Body of pancreas (tissue), 4 donors: Measurements from ENCODE around the gene DUS1L. TPM values are rescaled to one million over a fixed set of nuclear protein-coding genes. Genes with fewer than 3 reads are reported as not detected.

Experiments
- ATAC-seq: fragments of 150-250 bp; one replicate; pipeline ENCODE4 v1.9.1; 2016
- DNase-seq, 4 donors: peaks; one replicate each; pipeline ENCODE4 v3.0.0-alpha.2; 2019
- H3K27ac ChIP-seq, 4 donors: fragments of 200-600 bp; sonication (generic); 1 replicate in 3 of 4; 2 replicates in 1 of 4; pipeline versions ENCODE4 v1.5.1 to v1.6.1; 2016 to 2019; ENCODE audit warnings: mild to moderate bottlenecking in 1 of 4, mixed read lengths in 1 of 4, moderate library complexity in 1 of 4
- H3K27me3 ChIP-seq, 2 donors: fragments of 200-600 bp; sonication (generic); one replicate each; pipeline ENCODE4 v1.6.0; 2016; ENCODE audit warnings: mild to moderate bottlenecking in 1 of 2
- H3K36me3 ChIP-seq, 2 donors: fragments of 200-600 bp; sonication (generic); replicated peaks in 1 of 2; 2 replicates each; pipeline ENCODE4 v1.5.1; 2016; ENCODE audit warnings: low read depth in 2 of 2; ENCODE audit not compliant: insufficient read depth in 1 of 2
- H3K4me1 ChIP-seq: fragments of 200-600 bp; sonication (generic); one replicate; pipeline ENCODE4 v1.6.0; 2016
- H3K4me3 ChIP-seq, 2 donors: fragments of 200-600 bp; sonication (generic); 1 replicate in 1 of 2; 2 replicates in 1 of 2; pipeline ENCODE4 v1.5.1; 2016 to 2019
- H3K9me3 ChIP-seq, 3 donors: fragments of 200-600 bp; sonication (generic); 1 replicate in 2 of 3; 2 replicates in 1 of 3; pipeline ENCODE4 v1.5.1; 2016
- POLR2A ChIP-seq, 3 donors: fragments of 450-650 bp; IDR thresholded peaks; one replicate each; pipeline ENCODE4 v1.6.1; 2016; ENCODE audit warnings: antibody characterized with exemption in 3 of 3, mild to moderate bottlenecking in 2 of 3
- WGBS, 2 donors: methylation state at CpG; one replicate each; pipeline ENCODE4 v1.1.5; 2017; 5-methylcytosine and 5-hydroxymethylcytosine counted together
- intact Hi-C: fragments of 100-400 bp; cut with DNase I; formaldehyde crosslinking; loops from one replicate; pipeline ENCODE4 v1.15.1; 2023
- total RNA-seq, 2 donors: library from RNA; depleted of rRNA; stranded (reverse); fragments of >200 nt; gene quantifications; one replicate each; pipeline ENCODE4 v1.1.0, GENCODE V29; 2016
- TF ChIP-seq, protein P1 (sequence below), 7 experiments: fragments of 450-650 bp in 4 of 7; fragments of 200-600 bp in 3 of 7; sonication (generic) in 3 of 7; IDR thresholded peaks; one replicate each; pipeline ENCODE4 v1.5.1; 2016 to 2019; ENCODE audit warnings: antibody characterized with exemption in 7 of 7

DUS1L gene
- total RNA-seq, 2 donors from 2014 or later: 76.0 to 128 TPM

DNA sequence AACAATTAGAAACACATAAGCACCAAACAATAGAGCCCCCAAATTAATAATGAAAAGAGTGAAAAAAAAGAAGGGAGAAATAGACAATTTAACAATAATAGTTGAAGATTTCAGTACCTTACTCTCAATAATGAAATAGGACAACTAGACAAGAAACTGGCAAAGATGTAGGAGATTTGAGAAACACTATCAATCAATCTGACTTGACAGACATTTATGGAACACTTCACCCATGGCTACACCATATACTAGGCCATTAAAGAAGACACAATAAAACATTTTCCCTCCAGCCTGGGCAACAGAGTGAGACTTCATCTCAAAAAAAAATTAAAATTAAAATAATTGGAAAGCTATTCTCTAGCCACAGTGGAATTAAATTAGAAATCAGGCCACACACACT lies 5.0 kb upstream of the DUS1L start:
- no peak for ATAC-seq
- intact Hi-C loops: no loop called here
- H3K9me3 ChIP-seq: no peaks in the 10 kb centered on the region

DNA sequence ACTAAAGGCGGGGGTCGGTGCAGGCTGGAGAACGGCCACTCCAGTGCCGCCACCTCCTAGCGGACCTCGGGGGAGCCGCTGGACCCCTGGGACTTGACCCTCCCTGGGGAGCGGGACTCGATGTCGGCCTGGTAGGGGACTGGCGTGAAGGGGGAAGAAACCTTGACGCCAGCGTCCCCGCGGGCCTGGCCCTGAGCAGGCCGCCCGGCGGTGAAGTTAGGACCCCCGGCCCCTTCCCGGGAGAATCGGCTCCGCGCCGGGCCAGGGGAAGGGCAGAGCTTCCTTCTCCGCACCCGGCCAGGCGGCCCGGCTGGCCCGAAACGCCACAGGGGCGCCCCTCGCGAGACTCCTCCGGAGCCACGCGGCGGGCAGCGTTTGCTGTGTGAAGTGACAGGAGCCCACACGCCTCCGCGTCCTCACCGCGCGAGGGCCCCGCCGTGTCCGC lies 389 bp downstream of the DUS1L start:
- peak overlapping the region; percentile 43 to 92 for H3K4me3 ChIP-seq
- ATAC-seq: peak; percentile 47
- H3K4me1 ChIP-seq: peaks cover 33% of the 10 kb centered on the region
- H3K9me3 ChIP-seq: no peaks in the 10 kb centered on the region
- H3K27me3 ChIP-seq: no peaks in the 10 kb centered on the region
- TF ChIP-seq POLR2A (IDR thresholded peaks at IDR 0.05): no peak
- TF ChIP-seq, protein P1, sequence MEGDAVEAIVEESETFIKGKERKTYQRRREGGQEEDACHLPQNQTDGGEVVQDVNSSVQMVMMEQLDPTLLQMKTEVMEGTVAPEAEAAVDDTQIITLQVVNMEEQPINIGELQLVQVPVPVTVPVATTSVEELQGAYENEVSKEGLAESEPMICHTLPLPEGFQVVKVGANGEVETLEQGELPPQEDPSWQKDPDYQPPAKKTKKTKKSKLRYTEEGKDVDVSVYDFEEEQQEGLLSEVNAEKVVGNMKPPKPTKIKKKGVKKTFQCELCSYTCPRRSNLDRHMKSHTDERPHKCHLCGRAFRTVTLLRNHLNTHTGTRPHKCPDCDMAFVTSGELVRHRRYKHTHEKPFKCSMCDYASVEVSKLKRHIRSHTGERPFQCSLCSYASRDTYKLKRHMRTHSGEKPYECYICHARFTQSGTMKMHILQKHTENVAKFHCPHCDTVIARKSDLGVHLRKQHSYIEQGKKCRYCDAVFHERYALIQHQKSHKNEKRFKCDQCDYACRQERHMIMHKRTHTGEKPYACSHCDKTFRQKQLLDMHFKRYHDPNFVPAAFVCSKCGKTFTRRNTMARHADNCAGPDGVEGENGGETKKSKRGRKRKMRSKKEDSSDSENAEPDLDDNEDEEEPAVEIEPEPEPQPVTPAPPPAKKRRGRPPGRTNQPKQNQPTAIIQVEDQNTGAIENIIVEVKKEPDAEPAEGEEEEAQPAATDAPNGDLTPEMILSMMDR (IDR thresholded peaks at IDR 0.05): no peak
- peak overlapping the region; percentile 64 to 86 (median 70) for H3K27ac ChIP-seq
- 1 to 4% methylated on average over 5 to 46 of the region's 47 CpGs for WGBS, 2 donors
- intact Hi-C loops: no loop called here
- H3K36me3 ChIP-seq: peaks cover 2 to 7% of the 10 kb centered on the region in 2 donors
- no peak for DNase-seq

More for the DNA sequence above, 5.0 kb upstream of the DUS1L start:
- peaks cover 9% of the 10 kb centered on the region for H3K4me1 ChIP-seq
- no peak overlapping the region for H3K27ac ChIP-seq
- no peak overlapping the region for H3K4me3 ChIP-seq
- DNase-seq: no peak
- no peaks in the 10 kb centered on the region for H3K36me3 ChIP-seq
- H3K27me3 ChIP-seq: no peaks in the 10 kb centered on the region
- TF ChIP-seq, protein P1 (IDR thresholded peaks at IDR 0.05): no peak
- TF ChIP-seq POLR2A (IDR thresholded peaks at IDR 0.05): no peak

DNA sequence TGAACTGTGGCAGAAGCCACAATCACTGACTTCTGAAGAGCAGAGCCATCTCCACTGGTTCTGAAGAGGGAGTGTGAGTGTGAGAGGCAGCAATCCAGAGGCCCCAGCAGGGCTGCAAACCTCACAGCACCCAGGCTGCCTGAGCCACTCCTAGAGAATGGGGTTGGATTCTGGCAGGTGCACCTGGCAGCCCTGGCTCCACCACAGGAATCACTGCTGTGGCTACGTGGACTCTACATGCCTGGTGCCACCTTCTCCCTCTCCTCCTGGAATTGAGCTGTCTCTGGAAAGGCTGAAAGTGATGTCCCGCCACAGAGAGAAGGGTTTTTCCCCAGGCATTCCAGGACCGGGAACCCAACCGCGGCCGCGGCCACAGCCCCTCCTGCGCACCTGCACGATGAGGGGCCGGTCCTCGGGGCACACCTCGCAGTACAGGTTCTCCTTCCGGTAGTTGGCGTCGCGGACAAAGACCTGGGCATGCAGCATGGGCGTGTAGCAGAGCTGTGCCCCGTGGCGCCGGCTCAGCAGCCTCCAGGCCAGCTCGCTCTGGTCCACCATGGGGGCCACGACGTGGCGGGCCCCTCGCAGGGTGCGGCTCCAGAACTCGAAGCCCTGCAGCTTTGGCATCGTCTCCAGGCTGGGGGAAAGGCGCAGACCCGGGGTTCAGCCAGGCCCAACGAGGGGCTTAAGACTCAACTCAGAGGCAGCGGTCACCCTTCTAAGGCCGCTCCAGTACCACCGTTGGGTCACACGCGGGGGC lies 991 bp downstream of the DUS1L start:
- intact Hi-C loops: no loop called here
- H3K9me3 ChIP-seq: no peaks in the 10 kb centered on the region
- TF ChIP-seq POLR2A (IDR thresholded peaks at IDR 0.05): no peak
- TF ChIP-seq, protein P1 (IDR thresholded peaks at IDR 0.05): no peak
- 11 to 16% methylated on average over 9 to 31 of the region's 36 CpGs for WGBS, 2 donors
- peaks cover 33% of the 10 kb centered on the region for H3K4me1 ChIP-seq
- DNase-seq (peak in 1 of 4 donors; percentile 44), ATAC-seq (no peak)
- peak overlapping the region in 3 of 4 donors; percentile 64 to 86 (median 71) for H3K27ac ChIP-seq
- H3K27me3 ChIP-seq: no peaks in the 10 kb centered on the region
- H3K36me3 ChIP-seq: peaks cover 3 to 9% of the 10 kb centered on the region in 2 donors
- H3K4me3 ChIP-seq: peak overlapping the region; percentile 43 to 92

DNA sequence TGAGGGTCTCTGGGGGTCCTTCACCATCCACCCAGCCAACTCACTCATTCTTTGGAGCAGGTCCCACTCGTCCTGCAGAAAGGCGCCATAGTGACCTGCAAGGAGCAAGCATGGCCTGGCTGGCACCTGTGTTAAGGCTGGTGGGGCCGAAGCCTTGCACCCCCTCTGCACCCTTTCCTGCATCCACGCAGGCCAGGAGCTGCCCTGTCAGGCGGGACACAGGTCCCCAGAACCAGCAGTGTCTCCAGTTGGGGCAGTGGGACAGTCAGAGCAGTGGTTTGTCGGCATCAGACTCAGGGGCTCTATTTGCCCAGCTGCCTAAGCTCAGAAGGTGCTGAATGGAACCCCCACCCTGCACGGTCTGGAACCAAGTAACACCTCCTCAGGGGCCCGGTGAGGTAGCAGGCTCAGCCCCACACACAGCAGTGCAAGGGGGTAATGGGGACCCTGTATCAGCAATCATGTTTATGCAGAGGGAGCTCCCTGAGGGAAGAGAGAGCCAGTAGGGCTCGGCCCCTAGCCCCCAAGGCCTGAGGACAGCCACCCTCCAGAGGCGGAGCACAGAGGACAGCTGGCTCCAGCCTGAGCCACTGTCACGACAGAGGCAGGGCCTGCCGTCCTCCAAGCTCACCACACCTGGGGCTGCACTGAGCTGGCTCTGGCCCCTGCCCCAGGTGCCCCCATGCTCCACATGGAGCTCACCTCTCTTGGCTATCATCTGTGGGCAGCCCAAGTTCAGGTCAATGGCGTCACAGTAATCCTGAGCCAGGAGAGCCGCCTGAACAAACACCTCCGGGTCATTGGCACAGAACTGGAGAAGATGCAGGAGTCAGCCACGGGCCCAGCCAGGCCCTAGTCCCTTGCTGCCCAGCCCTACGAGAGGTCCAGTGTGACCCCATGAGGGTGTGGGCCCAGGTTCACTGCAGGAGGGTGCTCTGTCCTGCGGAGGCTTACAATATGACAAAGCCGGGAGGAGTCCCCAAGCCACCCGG lies 1.9 kb downstream of the DUS1L start:
- no peak for DNase-seq
- intact Hi-C loops: no loop called here
- TF ChIP-seq, protein P1 (IDR thresholded peaks at IDR 0.05): no peak
- no peak for TF ChIP-seq POLR2A (IDR thresholded peaks at IDR 0.05)
- peaks cover 33% of the 10 kb centered on the region for H3K4me1 ChIP-seq
- peaks cover 3 to 9% of the 10 kb centered on the region in 2 donors for H3K36me3 ChIP-seq
- peak overlapping the region in 1 of 4 donors; percentile 64 for H3K27ac ChIP-seq
- no peak overlapping the region for H3K4me3 ChIP-seq
- WGBS, 2 donors: 45 to 61% methylated on average over 7 to 18 of the region's 20 CpGs
- no peaks in the 10 kb centered on the region for H3K27me3 ChIP-seq
- H3K9me3 ChIP-seq: no peaks in the 10 kb centered on the region
- ATAC-seq: no peak
